ENCODE results near the gene SPP2. TPM values are rescaled to one million over a fixed set of nuclear protein-coding genes. Genes with fewer than 3 reads are reported as not detected.

The SPP2 gene
- total RNA-seq, 1 donor from 2014 or later: not detected

DNA sequence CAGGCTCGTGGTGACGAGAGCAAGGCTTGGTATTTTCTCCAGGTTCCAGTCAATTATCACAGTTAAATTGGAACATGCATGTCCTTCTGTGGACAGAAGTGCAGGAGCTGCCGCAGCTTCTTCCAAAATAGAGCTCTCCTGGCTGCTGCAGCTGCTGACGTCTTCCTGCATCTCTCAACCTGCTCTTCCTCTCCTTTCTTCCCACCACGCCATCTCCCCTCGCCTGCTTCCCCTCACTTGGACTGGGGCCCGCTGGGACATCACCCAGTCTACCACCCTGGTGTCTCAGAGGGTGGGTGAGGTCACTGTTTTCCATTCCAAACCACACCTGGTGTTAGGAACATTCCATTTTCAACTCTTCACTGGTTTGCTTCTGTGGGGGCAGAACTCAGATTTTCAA lies 41.4 kb downstream of the SPP2 start:
- no peak for DNase-seq (ENCODE audit: low spot score)

DNA sequence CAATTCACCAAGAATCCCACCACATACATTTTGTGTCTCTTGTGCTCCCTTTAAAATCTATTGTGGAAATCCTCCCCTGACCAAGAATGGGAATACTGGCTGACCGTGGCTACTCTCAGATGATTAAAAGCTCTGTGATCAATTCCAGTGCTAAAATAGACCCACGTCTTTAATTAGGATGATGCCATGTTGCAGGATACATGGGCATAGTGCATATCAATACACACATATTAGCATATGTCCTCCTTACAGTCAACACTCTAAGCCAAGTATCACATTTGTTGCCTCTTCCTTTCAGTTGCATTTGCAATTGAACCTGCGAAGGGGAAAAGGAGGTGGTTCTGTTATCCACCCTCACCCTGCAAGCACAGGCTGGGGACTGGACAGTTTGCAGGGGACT lies 41.8 kb downstream of the SPP2 start:
- no peak for DNase-seq (ENCODE audit: low spot score)

DNA sequence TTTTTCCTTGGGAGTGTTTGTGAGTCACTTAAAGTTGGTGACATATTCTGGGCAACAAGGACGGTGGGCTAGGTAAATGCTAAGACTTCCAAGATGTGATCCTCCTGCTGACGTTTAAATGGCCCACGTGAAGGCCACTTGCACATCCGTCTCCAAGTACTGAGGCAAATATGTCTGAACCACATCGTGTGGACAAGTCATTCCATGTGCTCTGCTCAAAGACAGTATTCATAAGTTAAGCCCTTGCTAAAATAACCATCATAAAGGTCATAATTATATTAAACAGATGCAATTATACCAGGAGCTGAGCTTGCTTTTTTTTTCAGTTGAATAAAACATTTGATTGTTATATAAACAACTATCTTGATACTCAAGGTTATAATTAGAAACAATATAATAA lies 44.8 kb downstream of the SPP2 start:
- no peak for DNase-seq (ENCODE audit: low spot score)

DNA sequence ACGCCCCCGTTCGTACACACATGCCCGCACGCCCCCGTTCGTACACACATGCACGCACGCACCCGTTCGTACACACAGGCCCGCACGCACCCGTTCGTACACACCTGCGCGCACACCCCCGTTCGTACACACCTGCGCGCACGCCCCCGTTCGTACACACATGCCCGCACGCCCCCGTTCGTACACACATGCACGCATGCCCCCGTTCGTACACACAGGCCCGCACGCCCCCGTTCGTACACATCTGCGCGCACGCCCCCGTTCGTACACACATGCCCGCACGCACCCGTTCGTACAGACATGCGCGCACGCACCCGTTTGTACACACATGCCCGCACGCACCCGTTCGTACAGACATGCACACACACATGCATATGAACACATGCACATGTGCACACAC lies 45.7 kb downstream of the SPP2 start:
- no peak for DNase-seq (ENCODE audit: low spot score)

DNA sequence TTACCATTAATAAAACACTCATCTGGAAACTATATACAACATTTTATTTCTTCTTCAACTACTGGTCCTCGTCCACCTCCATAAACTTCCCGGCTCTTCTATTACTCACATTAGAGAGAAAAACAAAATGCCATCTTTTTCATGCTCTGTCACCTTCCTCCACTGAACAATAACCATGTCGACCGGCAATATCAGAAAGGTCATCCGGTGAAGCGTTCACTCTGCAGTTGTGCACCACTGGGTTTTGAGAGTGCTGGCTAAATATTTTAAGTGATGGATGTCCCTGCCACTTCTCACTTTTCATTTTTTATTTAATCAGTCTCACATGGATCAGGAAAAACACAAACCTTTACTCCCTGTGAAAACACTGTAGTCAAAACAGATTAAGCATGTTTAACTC lies 48.2 kb downstream of the SPP2 start:
- no peak for DNase-seq (ENCODE audit: low spot score)

DNA sequence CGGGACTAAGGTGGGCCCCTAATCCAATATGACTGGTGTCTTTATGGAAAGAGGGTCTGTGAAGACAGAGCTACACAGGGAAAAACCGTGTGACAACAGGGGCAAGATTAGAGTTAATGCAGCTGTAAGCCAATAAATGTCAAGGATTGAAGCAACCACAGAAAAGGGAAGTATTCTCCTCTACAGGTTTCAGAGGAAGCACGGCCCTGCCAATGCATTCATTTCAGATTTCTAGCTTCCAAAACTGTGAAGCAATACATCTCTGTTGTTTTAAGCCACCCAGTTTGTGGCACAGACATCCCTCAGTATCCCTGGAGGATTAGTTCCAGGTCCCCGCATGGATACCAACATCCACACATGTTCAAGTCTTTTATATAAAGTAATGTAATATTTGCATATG lies 48.8 kb downstream of the SPP2 start:
- DNase-seq (ENCODE audit: low spot score): no peak

DNA sequence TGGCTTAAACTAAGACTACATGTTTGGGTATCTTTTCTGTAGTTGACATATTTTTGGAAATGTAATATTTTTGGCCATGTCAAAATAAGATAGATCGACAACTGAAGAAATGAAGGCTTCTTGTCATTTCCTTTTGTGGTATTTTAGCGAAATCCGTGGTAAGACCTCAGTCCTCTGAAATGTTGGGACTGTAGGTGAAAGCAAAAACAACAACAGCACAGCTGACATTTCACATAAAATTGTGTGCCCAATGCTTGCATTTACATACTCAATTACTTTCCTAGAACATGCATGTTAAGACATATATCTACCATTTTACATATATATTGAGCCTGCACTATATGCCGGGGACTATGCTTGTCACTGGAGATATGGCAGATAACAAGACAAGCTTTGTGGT lies 50.2 kb downstream of the SPP2 start:
- DNase-seq (ENCODE audit: low spot score): no peak

DNA sequence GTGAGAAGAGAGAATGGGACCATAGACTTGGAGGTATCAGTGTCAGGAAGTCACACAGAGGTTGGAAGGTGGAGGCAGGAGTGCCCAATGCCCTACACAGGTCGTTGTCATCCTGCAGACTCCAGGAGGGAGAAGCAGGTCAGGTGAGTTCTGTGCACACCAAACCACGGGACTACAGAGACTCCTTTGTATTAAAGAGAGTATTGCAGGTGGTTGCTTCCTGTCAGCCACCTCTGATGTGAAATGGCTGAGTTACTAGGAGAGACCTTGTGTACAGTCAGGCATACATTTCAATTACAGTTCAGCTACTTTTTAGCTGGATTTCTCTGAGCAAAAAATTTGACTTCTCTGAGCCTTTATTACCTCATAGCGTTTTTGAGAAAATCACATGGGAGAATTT lies 51.6 kb downstream of the SPP2 start:
- DNase-seq (ENCODE audit: low spot score): peak; percentile 39

DNA sequence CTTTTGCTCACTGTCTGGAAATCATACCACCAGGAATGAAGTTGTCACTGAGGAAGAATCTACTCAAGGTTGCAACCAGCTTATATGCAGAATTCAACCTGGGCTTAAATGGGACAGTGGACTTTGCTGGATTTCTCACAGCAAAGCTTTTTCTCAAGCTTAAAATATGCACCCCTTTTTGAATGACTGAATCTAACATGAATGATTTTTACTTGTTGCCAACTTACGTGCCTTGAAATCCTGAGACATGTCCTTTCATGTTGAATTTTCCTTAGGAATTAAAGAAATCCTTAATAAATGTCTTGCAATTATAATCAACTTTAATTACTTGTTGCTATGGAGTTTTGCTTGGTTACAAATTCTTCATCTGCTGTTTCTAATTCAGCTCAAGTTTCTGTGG lies 57.4 kb downstream of the SPP2 start:
- DNase-seq (ENCODE audit: low spot score): no peak

DNA sequence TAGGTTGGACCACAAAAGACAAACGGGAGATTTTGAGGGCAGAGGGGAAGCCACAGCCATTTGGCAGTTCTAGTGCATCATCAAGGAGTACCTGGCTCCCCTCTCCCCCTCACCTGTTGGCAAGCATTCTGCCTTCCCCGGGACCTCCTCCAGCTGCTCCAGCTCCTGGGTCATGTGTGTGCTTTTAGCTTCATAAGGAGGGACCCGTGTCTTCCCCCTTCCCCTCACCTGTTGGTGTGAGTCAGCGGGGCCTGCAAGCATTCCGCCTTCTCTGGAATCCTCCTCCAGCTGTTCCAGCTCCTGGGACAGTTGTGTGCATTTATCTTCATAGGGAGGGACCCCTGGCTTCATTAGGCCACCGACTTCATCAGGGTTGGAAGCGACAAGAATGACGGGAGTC lies 58.8 kb downstream of the SPP2 start:
- DNase-seq (ENCODE audit: low spot score): no peak

DNA sequence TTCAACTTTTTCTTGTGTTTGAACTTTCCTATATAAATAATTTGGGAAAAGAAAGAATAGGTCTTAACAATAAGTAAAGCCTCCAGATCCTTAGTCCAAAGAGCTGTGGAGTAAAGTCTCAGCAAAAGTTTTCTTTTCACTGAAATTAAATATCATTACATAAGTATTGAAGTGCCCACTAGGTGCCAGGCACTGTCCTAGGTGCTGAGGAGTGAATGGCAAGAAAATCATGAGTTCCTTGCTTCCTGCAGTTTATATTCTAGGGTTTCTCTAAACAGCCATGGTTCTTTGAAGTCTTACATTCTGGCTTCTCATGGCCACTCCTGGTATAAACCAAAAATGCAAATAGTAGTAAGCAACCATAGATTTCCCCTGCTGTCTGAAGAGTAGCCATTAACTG lies 59.7 kb downstream of the SPP2 start:
- no peak for DNase-seq (ENCODE audit: low spot score)

DNA sequence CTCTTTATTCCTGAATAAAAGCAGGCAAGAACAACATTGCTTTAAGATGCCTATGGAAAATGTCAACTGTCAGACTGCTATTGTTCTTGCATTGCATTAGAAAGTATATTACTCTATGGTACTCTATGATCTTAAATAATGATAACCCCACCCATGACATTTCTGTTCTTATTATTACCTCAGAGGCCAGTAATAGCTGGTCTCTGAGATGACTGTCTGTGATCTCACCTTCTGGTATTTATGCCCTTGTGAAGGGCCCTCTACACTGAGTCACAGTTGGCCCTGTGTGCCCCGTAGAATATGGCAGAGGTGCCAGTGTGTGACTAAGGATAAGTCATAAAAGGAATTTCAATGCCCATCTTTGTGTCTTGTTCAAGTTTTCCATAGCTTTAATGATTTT lies 61.0 kb downstream of the SPP2 start:
- DNase-seq (ENCODE audit: low spot score): no peak

DNA sequence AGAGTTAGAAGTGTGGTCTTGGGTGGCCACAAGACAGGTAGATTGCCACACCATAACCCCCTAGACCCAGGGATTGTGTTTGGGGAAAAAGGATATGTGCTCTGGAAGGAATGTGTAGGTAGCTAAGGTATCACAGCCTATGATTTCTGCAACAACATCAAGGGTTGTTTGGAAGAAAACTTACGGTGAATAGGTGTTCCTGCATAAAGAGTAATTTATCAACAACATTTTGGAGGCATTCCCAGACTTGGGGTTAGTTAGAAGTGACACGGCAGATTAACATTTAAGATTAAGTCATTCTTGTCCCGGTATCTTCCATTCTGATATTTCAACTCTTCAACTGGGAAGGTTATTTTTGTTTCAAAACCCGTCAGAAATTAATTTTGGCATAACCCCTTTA lies 65.5 kb downstream of the SPP2 start:
- DNase-seq (ENCODE audit: low spot score): no peak

DNA sequence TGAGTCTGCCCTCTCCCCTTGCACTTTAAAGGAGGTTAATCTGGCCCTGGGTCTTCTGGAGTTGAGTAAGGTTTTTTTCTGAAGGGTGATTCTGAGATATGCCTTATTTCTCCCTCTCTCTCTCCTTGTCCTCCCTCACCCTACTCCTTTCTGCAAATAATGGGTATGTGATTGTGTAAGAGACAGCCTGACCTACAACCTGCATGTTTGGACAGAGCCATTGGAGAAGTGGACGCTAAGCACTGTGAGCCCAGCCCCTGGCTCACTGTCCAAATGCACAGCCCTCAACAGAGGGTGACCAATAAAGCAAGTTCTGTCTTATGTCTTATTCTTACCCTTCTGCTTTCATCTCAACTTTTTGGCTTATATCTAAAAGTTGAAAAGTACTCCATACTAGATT lies 71.5 kb downstream of the SPP2 start:
- no peak for DNase-seq (ENCODE audit: low spot score)

DNA sequence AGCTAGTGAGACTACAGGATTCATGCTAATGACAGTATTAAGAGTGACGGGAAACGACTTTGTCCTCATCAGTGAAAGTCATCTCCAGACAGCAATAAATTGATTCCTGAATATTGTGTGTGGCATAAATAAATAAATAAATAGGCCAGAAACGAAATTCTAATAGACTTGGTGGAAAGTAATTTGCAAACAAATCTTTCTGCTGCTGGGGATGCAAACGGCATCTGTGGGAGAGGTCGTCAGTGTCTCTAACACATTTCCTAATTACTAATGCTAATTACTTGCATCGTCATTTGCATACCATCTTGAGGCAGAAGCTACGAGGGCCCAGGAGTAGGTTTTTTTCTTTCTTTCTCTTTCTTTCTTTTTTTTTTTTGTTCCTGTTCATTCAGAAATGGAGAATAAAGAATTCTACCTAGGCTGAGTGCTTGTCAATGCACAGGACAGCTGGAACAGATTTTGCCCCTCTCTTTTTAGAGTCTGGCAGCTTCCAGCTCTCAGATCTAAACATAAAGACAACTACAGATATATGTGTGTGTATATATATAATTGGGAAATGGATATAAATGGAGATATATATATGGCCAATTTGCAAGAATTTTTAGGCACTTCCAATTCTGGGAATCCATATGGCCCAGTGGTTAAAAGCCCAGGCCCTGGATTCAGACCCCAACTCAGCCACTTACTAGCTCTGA lies 75.1 kb downstream of the SPP2 start:
- DNase-seq (ENCODE audit: low spot score): no peak

DNA sequence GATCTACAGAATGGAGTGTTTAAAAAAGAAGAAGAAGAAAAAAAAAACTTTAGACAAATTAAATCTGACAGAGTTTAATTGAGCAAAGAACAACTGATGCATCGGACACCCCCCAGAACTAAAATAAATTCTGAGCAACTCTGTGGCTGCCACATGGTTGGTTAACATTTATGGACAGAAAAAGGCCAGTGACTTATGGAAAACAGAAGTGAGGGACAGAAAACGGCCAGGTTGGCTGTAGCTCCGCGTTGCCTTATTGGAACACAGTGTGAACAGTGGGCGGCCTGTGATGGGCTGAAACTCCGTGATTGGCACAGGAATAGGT lies 75.6 kb downstream of the SPP2 start:
- DNase-seq (ENCODE audit: low spot score): no peak

Other genes starting within 250 kb of the SPP2 start
- 1.9 TPM for gene HJURP, start 196.2 kb upstream of the SPP2 start, total RNA-seq
- 0.12 TPM for gene TRPM8, start 133.3 kb upstream of the SPP2 start, total RNA-seq

Data from mucosa of gallbladder (tissue), 1 donor.